HG03175 (cell line): ENCODE results near the gene TMTC4.
"Not testable (repeated sequence)": the region's sequence is repeated elsewhere in the genome, so short reads cannot be mapped to it uniquely, and the experiment has no call there.

Source experiments
- ATAC-seq: cut with Tn5 transposase; IDR thresholded peaks from one replicate; pipeline ENCODE4 v1.9.1; 2021; ENCODE audit warnings: mild to moderate bottlenecking, moderate library complexity; ENCODE audit not compliant: unreplicated experiment

The TMTC4 gene

GRCh38 chr13:100674572-100674871 is at the start of gene TMTC4:
TSS of gene TMTC4 (minus strand) at chr13:100674795. CDS start at chr13:100670362, 4,433 bp downstream.
- ATAC-seq, result peak; percentile 46

GRCh38 chr13:100722517-100722916 is 47.9 kb upstream of the TMTC4 start:
- no peak for ATAC-seq

- peak; percentile 82 for ATAC-seq
These were observed 47.4 kb upstream of the TMTC4 start for GRCh38 chr13:100721885-100722512.

- ATAC-seq, result no peak
These were observed 41.0 kb upstream of the TMTC4 start for GRCh38 chr13:100715604-100716003.

GRCh38 chr13:100714478-100714877 is 39.9 kb upstream of the TMTC4 start:
- ATAC-seq, result no peak

GRCh38 chr13:100710176-100710575 is 35.6 kb upstream of the TMTC4 start:
- no peak for ATAC-seq

GRCh38 chr13:100707818-100708740 is 33.5 kb upstream of the TMTC4 start:
- ATAC-seq, result no peak

GRCh38 chr13:100698331-100698730 is 23.7 kb upstream of the TMTC4 start:
- not testable (repeated sequence) for ATAC-seq

GRCh38 chr13:100695509-100695773 is 20.8 kb upstream of the TMTC4 start:
- ATAC-seq, result no peak

GRCh38 chr13:100694722-100695508 is 20.3 kb upstream of the TMTC4 start:
- ATAC-seq, result no peak

GRCh38 chr13:100689191-100689590 is 14.6 kb upstream of the TMTC4 start:
- no peak for ATAC-seq

- ATAC-seq, result no peak
These were observed 5.5 kb upstream of the TMTC4 start for GRCh38 chr13:100680131-100680530.

- ATAC-seq, result not testable (repeated sequence)
These were observed 2.5 kb upstream of the TMTC4 start for GRCh38 chr13:100677128-100677527.

- ATAC-seq, result no peak
These were observed 1.1 kb upstream of the TMTC4 start for GRCh38 chr13:100675661-100676129.

- peak; percentile 95 for ATAC-seq
These were observed 471 bp upstream of the TMTC4 start for GRCh38 chr13:100674872-100675660.

- ATAC-seq, result peak; percentile 30
These were observed 653 bp downstream of the TMTC4 start for GRCh38 chr13:100673713-100674571.

- no peak for ATAC-seq
These were observed 1.3 kb downstream of the TMTC4 start for GRCh38 chr13:100673376-100673712.

GRCh38 chr13:100671389-100672182 is 3.0 kb downstream of the TMTC4 start:
- ATAC-seq, result no peak

GRCh38 chr13:100668408-100668807 is 6.2 kb downstream of the TMTC4 start:
- ATAC-seq, result no peak
